ENCODE results near the gene VSIG1. TPM values are rescaled to one million over a fixed set of nuclear protein-coding genes. Genes with fewer than 3 reads are reported as not detected.

Gene VSIG1
- total RNA-seq, 2 donors from 2014 or later: 20.9 to 32.6 TPM

GRCh38 chrX:108081110-108081509 is 36.2 kb downstream of the VSIG1 start:
- no peak for DNase-seq
- H3K4me1 Mint-ChIP-seq: no peaks in the 10 kb centered on the region
- H3K9me3 ChIP-seq (ENCODE audit: control insufficient read depth, low read length, poor library complexity, severe bottlenecking): no peaks in the 10 kb centered on the region
- ATAC-seq: no peak
- no peak overlapping the region for H3K4me3 Mint-ChIP-seq
- H3K36me3 Mint-ChIP-seq (ENCODE audit: low read depth): no peaks in the 10 kb centered on the region
- no peaks in the 10 kb centered on the region for H3K27me3 Mint-ChIP-seq
- no peak overlapping the region for H3K27ac Mint-ChIP-seq

GRCh38 chrX:108087792-108088191 is 42.9 kb downstream of the VSIG1 start:
- Mint-ChIP-seq H3K4me3 (no peak overlapping the region), H3K36me3 (ENCODE audit: low read depth) (no peaks in the 10 kb centered on the region), H3K27me3 (no peaks in the 10 kb centered on the region), H3K27ac (no peak overlapping the region), H3K4me1 (no peaks in the 10 kb centered on the region)
- ATAC-seq (no peak), DNase-seq (no peak)
- no peaks in the 10 kb centered on the region for H3K9me3 ChIP-seq (ENCODE audit: control insufficient read depth, low read length, poor library complexity, severe bottlenecking)

GRCh38 chrX:108088511-108088910 is 43.6 kb downstream of the VSIG1 start:
- Mint-ChIP-seq H3K27ac (no peak overlapping the region), H3K4me1 (peaks cover 5% of the 10 kb centered on the region), H3K27me3 (no peaks in the 10 kb centered on the region), H3K36me3 (ENCODE audit: low read depth) (no peaks in the 10 kb centered on the region), H3K4me3 (no peak overlapping the region)
- ATAC-seq (no peak), DNase-seq (no peak)
- no peaks in the 10 kb centered on the region for H3K9me3 ChIP-seq (ENCODE audit: control insufficient read depth, low read length, poor library complexity, severe bottlenecking)

- Mint-ChIP-seq H3K4me1 (peaks cover 5% of the 10 kb centered on the region), H3K4me3 (no peak overlapping the region), H3K36me3 (ENCODE audit: low read depth) (no peaks in the 10 kb centered on the region), H3K27ac (no peak overlapping the region), H3K27me3 (no peaks in the 10 kb centered on the region)
- H3K9me3 ChIP-seq (ENCODE audit: control insufficient read depth, low read length, poor library complexity, severe bottlenecking): no peaks in the 10 kb centered on the region
- no peak for DNase-seq
- ATAC-seq: no peak
These were observed 45.8 kb downstream of the VSIG1 start for GRCh38 chrX:108090491-108091263.

GRCh38 chrX:108091264-108091877 is 46.5 kb downstream of the VSIG1 start, which contains the start of the genes ATG4A and PSMD10:
Gene ATG4A, plus strand, starts transcription at chrX:108091778. Its CDS starts 49 bp downstream, at chrX:108091827.
Gene PSMD10, minus strand, starts transcription at chrX:108091542. Its CDS starts 22 bp downstream, at chrX:108091520.
- H3K36me3 Mint-ChIP-seq (ENCODE audit: low read depth): no peaks in the 10 kb centered on the region
- no peak within 1 kb of the TSS for H3K4me3 Mint-ChIP-seq
- peak; percentile 97 for ATAC-seq

GRCh38 chrX:108091878-108092291 is 47.0 kb downstream of the VSIG1 start:
- ATAC-seq (peak; percentile 18), DNase-seq (no peak)
- no peaks in the 10 kb centered on the region for H3K9me3 ChIP-seq (ENCODE audit: control insufficient read depth, low read length, poor library complexity, severe bottlenecking)
- no peak overlapping the region for H3K27ac Mint-ChIP-seq
- H3K36me3 Mint-ChIP-seq (ENCODE audit: low read depth): no peaks in the 10 kb centered on the region
- H3K27me3 Mint-ChIP-seq: no peaks in the 10 kb centered on the region
- no peak overlapping the region for H3K4me3 Mint-ChIP-seq
- peaks cover 5% of the 10 kb centered on the region for H3K4me1 Mint-ChIP-seq

More at GRCh38 chrX:108091264-108091877, 46.5 kb downstream of the VSIG1 start, which contains the start of the genes ATG4A and PSMD10:
- Mint-ChIP-seq H3K27me3 (no peaks in the 10 kb centered on the region), H3K27ac (no peak within 1 kb of the TSS), H3K4me1 (peaks cover 5% of the 10 kb centered on the region)
- H3K9me3 ChIP-seq (ENCODE audit: control insufficient read depth, low read length, poor library complexity, severe bottlenecking): no peaks in the 10 kb centered on the region
- peak; percentile 75 to 84 (median 76) for DNase-seq

- peaks cover 7% of the 10 kb centered on the region for H3K4me1 Mint-ChIP-seq
- H3K36me3 Mint-ChIP-seq (ENCODE audit: low read depth): no peaks in the 10 kb centered on the region
- no peaks in the 10 kb centered on the region for H3K9me3 ChIP-seq (ENCODE audit: control insufficient read depth, low read length, poor library complexity, severe bottlenecking)
- ATAC-seq (no peak), DNase-seq (no peak)
- H3K4me3 Mint-ChIP-seq: no peak overlapping the region
- H3K27me3 Mint-ChIP-seq: no peaks in the 10 kb centered on the region
- no peak overlapping the region for H3K27ac Mint-ChIP-seq
These were observed 52.5 kb downstream of the VSIG1 start for GRCh38 chrX:108097380-108097779.

GRCh38 chrX:108105473-108105872 is 60.6 kb downstream of the VSIG1 start:
- no peaks in the 10 kb centered on the region for H3K9me3 ChIP-seq (ENCODE audit: control insufficient read depth, low read length, poor library complexity, severe bottlenecking)
- H3K4me1 Mint-ChIP-seq: peaks cover 8% of the 10 kb centered on the region
- no peak overlapping the region for H3K4me3 Mint-ChIP-seq
- DNase-seq (no peak), ATAC-seq (no peak)
- no peak overlapping the region for H3K27ac Mint-ChIP-seq
- H3K27me3 Mint-ChIP-seq: no peaks in the 10 kb centered on the region
- H3K36me3 Mint-ChIP-seq (ENCODE audit: low read depth): peaks cover 4% of the 10 kb centered on the region

- Mint-ChIP-seq H3K4me1 (peaks cover 4% of the 10 kb centered on the region), H3K4me3 (no peak overlapping the region), H3K27ac (no peak overlapping the region), H3K27me3 (no peaks in the 10 kb centered on the region), H3K36me3 (ENCODE audit: low read depth) (no peaks in the 10 kb centered on the region)
- ATAC-seq (no peak), DNase-seq (no peak)
- no peaks in the 10 kb centered on the region for H3K9me3 ChIP-seq (ENCODE audit: control insufficient read depth, low read length, poor library complexity, severe bottlenecking)
These were observed 69.7 kb downstream of the VSIG1 start for GRCh38 chrX:108114541-108114940.

GRCh38 chrX:108117988-108118387 is 73.1 kb downstream of the VSIG1 start:
- Mint-ChIP-seq H3K36me3 (ENCODE audit: low read depth) (no peaks in the 10 kb centered on the region), H3K27ac (no peak overlapping the region), H3K27me3 (no peaks in the 10 kb centered on the region), H3K4me1 (peaks cover 4% of the 10 kb centered on the region), H3K4me3 (no peak overlapping the region)
- H3K9me3 ChIP-seq (ENCODE audit: control insufficient read depth, low read length, poor library complexity, severe bottlenecking): no peaks in the 10 kb centered on the region
- no peak for DNase-seq
- ATAC-seq: no peak

- no peaks in the 10 kb centered on the region for H3K36me3 Mint-ChIP-seq (ENCODE audit: low read depth)
- ATAC-seq (no peak), DNase-seq (no peak)
- no peak overlapping the region for H3K4me3 Mint-ChIP-seq
- H3K4me1 Mint-ChIP-seq: peaks cover 6% of the 10 kb centered on the region
- H3K27me3 Mint-ChIP-seq: no peaks in the 10 kb centered on the region
- H3K9me3 ChIP-seq (ENCODE audit: control insufficient read depth, low read length, poor library complexity, severe bottlenecking): no peaks in the 10 kb centered on the region
- no peak overlapping the region for H3K27ac Mint-ChIP-seq
These were observed 76.4 kb downstream of the VSIG1 start for GRCh38 chrX:108121291-108121690.

GRCh38 chrX:108122748-108123147 is 77.9 kb downstream of the VSIG1 start:
- H3K9me3 ChIP-seq (ENCODE audit: control insufficient read depth, low read length, poor library complexity, severe bottlenecking): no peaks in the 10 kb centered on the region
- Mint-ChIP-seq H3K4me3 (no peak overlapping the region), H3K27ac (no peak overlapping the region), H3K36me3 (ENCODE audit: low read depth) (no peaks in the 10 kb centered on the region), H3K4me1 (peaks cover 2% of the 10 kb centered on the region), H3K27me3 (no peaks in the 10 kb centered on the region)
- DNase-seq (no peak), ATAC-seq (no peak)

- ATAC-seq (no peak), DNase-seq (no peak)
- no peak overlapping the region for H3K4me3 Mint-ChIP-seq
- peaks cover 2% of the 10 kb centered on the region for H3K4me1 Mint-ChIP-seq
- H3K27ac Mint-ChIP-seq: no peak overlapping the region
- no peaks in the 10 kb centered on the region for H3K27me3 Mint-ChIP-seq
- no peaks in the 10 kb centered on the region for H3K36me3 Mint-ChIP-seq (ENCODE audit: low read depth)
- no peaks in the 10 kb centered on the region for H3K9me3 ChIP-seq (ENCODE audit: control insufficient read depth, low read length, poor library complexity, severe bottlenecking)
These were observed 78.9 kb downstream of the VSIG1 start for GRCh38 chrX:108123591-108124366.
